HepG2 (cell line): ENCODE results near the gene NOP14. TPM values are rescaled to one million over a fixed set of nuclear protein-coding genes. Genes with fewer than 3 reads are reported as not detected.
A peak's percentile ranks its signal among the peaks of the same experiment; 100 is the strongest.

Experiments used
- ATAC-seq: fragments of 200-7000 bp; cut with Tn5 transposase; 3 replicates; pipeline ENCODE4 v1.9.1; 2020; ENCODE audit warnings: mild to moderate bottlenecking, moderate library complexity
- BruUV-seq: library from RNA; stranded (reverse); fragments of 400-500 nt; replicated peaks from 2 replicates; lab custom pipeline; 2021; lab: Mats Ljungman, UMichigan
- CTCF ChIA-PET: fragments of 300-600 bp; formaldehyde crosslinking; extraction: SDS; loops from one replicate; lab custom pipeline; 2021; ENCODE audit warnings: low total read pairs, inconsistent platforms, low intra/inter-chr PET ratio; lab: Yijun Ruan, JAX
- POLR2A ChIA-PET: fragments of 350-600 bp; sonication (Branson Sonifier 250); formaldehyde crosslinking; loops from one replicate; lab custom pipeline; 2020; ENCODE audit warnings: antibody characterized with exemption, inconsistent platforms; lab: Yijun Ruan, JAX
- DNase-seq: peaks from one replicate; pipeline ENCODE4 v3.0.0-alpha.2; 2015; ENCODE audit warnings: low spot score
- FAIRE-seq: peaks from 3 replicates; lab custom pipeline; 2011; peaks lifted over from hg19 to GRCh38; lab: Jason Lieb, UNC
- H2AFZ ChIP-seq: one replicate; pipeline ENCODE4 v1.6.1; 2011; ENCODE audit warnings: low read length, inconsistent platforms
- H3K27ac ChIP-seq: fragments of 300-600 bp; 3 replicates; pipeline ENCODE4 v1.8.0; 2011; ENCODE audit warnings: mixed run types, mild to moderate bottlenecking, mixed read lengths, low read length, inconsistent platforms; ENCODE audit not compliant: insufficient read depth; ENCODE audit errors: extremely low read length
- H3K27me3 ChIP-seq, 2 experiments: fragments of 200-600 bp in 1 of 2; 2 replicates in 1 of 2; 3 replicates in 1 of 2; pipeline versions ENCODE4 v1.6.0 to v1.8.0; 2011; ENCODE audit warnings: low read length in 2 of 2, mild to moderate bottlenecking in 2 of 2, moderate library complexity in 2 of 2, inconsistent platforms in 1 of 2; ENCODE audit not compliant: insufficient read depth in 2 of 2, control insufficient read depth in 1 of 2
- H3K36me3 ChIP-seq, 2 experiments: fragments of 200-600 bp in 1 of 2; replicated peaks in 1 of 2; 2 replicates in 1 of 2; 3 replicates in 1 of 2; pipeline versions ENCODE4 v1.5.1 to v1.8.0; 2011; ENCODE audit warnings: low read length in 2 of 2, inconsistent platforms in 1 of 2; ENCODE audit not compliant: insufficient read depth in 2 of 2, control insufficient read depth in 1 of 2
- H3K4me1 ChIP-seq: 2 replicates; pipeline ENCODE4 v1.5.1; 2012; ENCODE audit warnings: low read length, inconsistent platforms; ENCODE audit not compliant: insufficient read depth
- H3K4me2 ChIP-seq: 2 replicates; pipeline ENCODE4 v1.6.0; 2011; ENCODE audit warnings: low read depth, low read length, inconsistent platforms
- H3K4me3 ChIP-seq, 3 experiments: fragments of 200-600 bp in 1 of 3; sonication (generic), shearing (Covaris generic) in 1 of 3; replicated peaks in 1 of 3; 2 replicates each; pipeline ENCODE4 v1.5.1; 2011 to 2016; ENCODE audit warnings: low read length in 3 of 3, inconsistent platforms in 2 of 3, low read depth in 2 of 3, mild to moderate bottlenecking in 2 of 3, control low read depth in 1 of 3, mixed read lengths in 1 of 3; ENCODE audit not compliant: insufficient read depth in 1 of 3
- H3K79me2 ChIP-seq: one replicate; pipeline ENCODE4 v1.6.1; 2011; ENCODE audit warnings: low read length, inconsistent platforms; ENCODE audit not compliant: insufficient read depth
- H3K9ac ChIP-seq: 2 replicates; pipeline ENCODE4 v1.6.0; 2011; ENCODE audit warnings: mild to moderate bottlenecking, low read depth, low read length, inconsistent platforms; ENCODE audit not compliant: insufficient read depth
- H3K9me3 ChIP-seq: 2 replicates; pipeline ENCODE4 v1.5.1; 2012; ENCODE audit warnings: mild to moderate bottlenecking, low read length
- H4K20me1 ChIP-seq: 2 replicates; pipeline ENCODE4 v1.6.0; 2011; ENCODE audit warnings: inconsistent platforms, mild to moderate bottlenecking, low read length, moderate library complexity; ENCODE audit not compliant: insufficient read depth
- BATF2 ChIP-seq: sonication (generic); formaldehyde crosslinking; IDR thresholded peaks from 2 replicates; pipeline ENCODE4 v1.8.0; 2022; ENCODE audit warnings: mild to moderate bottlenecking, missing genetic modification reagents, moderate library complexity
- CBX1 ChIP-seq: IDR thresholded peaks from one replicate; pipeline ENCODE4 v1.6.1; 2016; ENCODE audit warnings: antibody characterized with exemption, low read depth
- CTCF ChIP-seq: sonication (generic); formaldehyde crosslinking; IDR thresholded peaks from 2 replicates; pipeline ENCODE4 v1.5.0; 2020; ENCODE audit warnings: mild to moderate bottlenecking, missing genetic modification reagents, moderate library complexity
- IRF9 ChIP-seq: sonication (generic); formaldehyde crosslinking; IDR thresholded peaks from 2 replicates; pipeline ENCODE4 v1.8.0; 2022; ENCODE audit warnings: missing genetic modification reagents, mild to moderate bottlenecking, borderline replicate concordance
- MED8 ChIP-seq: sonication (generic); formaldehyde crosslinking; IDR thresholded peaks from 2 replicates; pipeline ENCODE4 v1.8.1; 2023; ENCODE audit warnings: mild to moderate bottlenecking, missing genetic modification reagents; ENCODE audit not compliant: insufficient replicate concordance
- PHB2 ChIP-seq: fragments of 450-650 bp; IDR thresholded peaks from 2 replicates; pipeline ENCODE4 v1.6.1; 2018; ENCODE audit not compliant: partially characterized antibody
- WIZ ChIP-seq: sonication (generic); formaldehyde crosslinking; IDR thresholded peaks from 2 replicates; pipeline ENCODE4 v1.5.1; 2020; ENCODE audit warnings: mild to moderate bottlenecking, missing genetic modification reagents
- ZBTB21 ChIP-seq: sonication (generic); formaldehyde crosslinking; IDR thresholded peaks from 2 replicates; pipeline ENCODE4 v1.4.0; 2020; ENCODE audit warnings: missing genetic modification reagents
- ZNF136 ChIP-seq: sonication (generic); formaldehyde crosslinking; IDR thresholded peaks from 2 replicates; pipeline ENCODE4 v1.8.1; 2022; ENCODE audit warnings: low read depth, mild to moderate bottlenecking, moderate library complexity, missing genetic modification reagents
- ZNF563 ChIP-seq: sonication (generic); formaldehyde crosslinking; IDR thresholded peaks from 2 replicates; pipeline ENCODE4 v1.8.0; 2022; ENCODE audit warnings: mild to moderate bottlenecking, moderate library complexity, missing genetic modification reagents
- WGBS: methylation state at CpG from one replicate; pipeline ENCODE4 v1.1.6; 2017; ENCODE audit warnings: low lambda C conversion rate; 5-methylcytosine and 5-hydroxymethylcytosine counted together
- in situ Hi-C: cut with HindIII; loops from 2 replicates; pipeline ENCODE4 v1.10.0; 2017; ENCODE audit warnings: low pct_unique_long_range_greater_than_20kb; ENCODE audit not compliant: extremely low pct_ligation_motif_present
- intact Hi-C: fragments of 100-400 bp; cut with micrococcal nuclease; formaldehyde crosslinking; loops from one replicate; pipeline ENCODE4 v1.10.0; 2022; ENCODE audit not compliant: unreplicated experiment
- polyA plus RNA-seq, 8 experiments: library from polyadenylated mRNA; depleted of rRNA in 3 of 8; stranded (reverse) in 7 of 8; unstranded in 1 of 8; fragments of >200 nt; fragmentation: Illumina TruSeq in 4 of 8; extraction: Trizol in 4 of 8; gene quantifications; 2 replicates each; pipeline versions ENCODE4 v1.2.1 to v1.2.3, GENCODE V29; 2011 to 2016; ENCODE audit warnings: low read depth in 4 of 8, missing spikeins in 1 of 8, mixed read lengths in 1 of 8; ENCODE audit not compliant: insufficient read depth in 1 of 8
- total RNA-seq, 5 experiments: library from RNA; depleted of rRNA; stranded (reverse); fragments of >200 nt; fragmentation: Illumina TruSeq; extraction: Trizol; gene quantifications; 2 replicates each; pipeline ENCODE4 v1.2.3, GENCODE V29; 2016; ENCODE audit warnings: low read depth in 1 of 5
- TF ChIP-seq, protein P1 (sequence below): sonication (generic); formaldehyde crosslinking; IDR thresholded peaks from 2 replicates; pipeline ENCODE4 v1.5.0; 2020; ENCODE audit warnings: missing genetic modification reagents, mild to moderate bottlenecking, borderline replicate concordance

The NOP14 gene
- total and polyA plus RNA-seq, 2 of the 13 experiments (the other 11 are each of a cell fraction or from before 2014, with no cell fraction given) = 6.9 to 47.9 TPM

DNA sequence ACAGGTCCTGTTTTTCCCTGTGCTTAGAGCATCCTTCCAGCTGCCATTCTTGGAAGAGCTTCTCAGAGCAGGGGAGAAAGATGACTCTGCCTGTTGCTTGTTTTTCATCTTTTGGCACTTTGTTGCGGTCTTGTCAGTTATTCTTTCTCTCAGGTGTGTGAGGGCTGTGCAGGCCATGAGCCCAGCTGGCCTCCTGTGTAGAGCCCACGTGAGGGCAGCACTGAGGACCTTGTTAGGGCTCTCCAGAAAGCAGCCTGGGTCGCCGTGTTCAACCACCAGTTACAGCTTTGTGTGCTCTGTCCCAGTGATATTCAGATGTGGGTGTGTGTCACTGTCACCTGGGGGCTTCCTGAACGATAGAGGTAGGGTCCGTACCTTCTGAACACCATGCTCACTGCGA, 52.8 kb downstream of the NOP14 start:
- ChIA-PET CTCF (interaction anchor here (1.0 kb wide), 1 partner anchor 44 kb away, joined by 3 read pairs; no protein-coding TSS in a partner anchor), POLR2A (no interaction called here)
- FAIRE-seq = no peak
- Histone ChIP-seq H3K27me3 (no peaks in the 10 kb centered on the region), H3K4me1 (peaks cover 14% of the 10 kb centered on the region), H4K20me1 (peaks cover 4% of the 10 kb centered on the region; the same call in 1 of the 2 replicates), H3K79me2 (no peaks in the 10 kb centered on the region), H3K9ac (no peak overlapping the region), H3K9me3 (no peaks in the 10 kb centered on the region), H3K36me3 (peaks cover 27 to 69% of the 10 kb centered on the region in 2 experiments), H3K27ac (no peak overlapping the region), H2AFZ (no peak overlapping the region), H3K4me3 (no peak overlapping the region), H3K4me2 (no peak overlapping the region)
- intact Hi-C loops = no loop called here
- in situ Hi-C loops = no loop called here
- 90% methylated on average over 6 of the region's 7 CpGs for WGBS
- no TSS peak for BruUV-seq
- ATAC-seq = peak; percentile 69
- DNase-seq = no peak
- peak; percentile 32; the same call in 1 of the 2 replicates for TF ChIP-seq CTCF (CRISPR knock-in tag)
- TF ChIP-seq IRF9 (CRISPR knock-in tag) = no peak

- WGBS = 96% methylated on average over 8 of the region's 8 CpGs
- Histone ChIP-seq H3K79me2 (no peaks in the 10 kb centered on the region), H2AFZ (no peak overlapping the region), H3K36me3 (peaks cover 29 to 70% of the 10 kb centered on the region in 2 experiments), H4K20me1 (peaks cover 4% of the 10 kb centered on the region; the same call in 1 of the 2 replicates), H3K27ac (no peak overlapping the region), H3K4me2 (no peak overlapping the region), H3K9ac (no peak overlapping the region), H3K27me3 (no peaks in the 10 kb centered on the region), H3K4me1 (peaks cover 14% of the 10 kb centered on the region), H3K9me3 (no peaks in the 10 kb centered on the region), H3K4me3 (no peak overlapping the region)
- intact Hi-C loops (no loop called here), in situ Hi-C loops (no loop called here)
- ATAC-seq (no peak), DNase-seq (no peak), FAIRE-seq (no peak)
- ChIA-PET CTCF (interaction anchor here (1.0 kb wide), 1 partner anchor 45 kb away, joined by 3 read pairs; no protein-coding TSS in a partner anchor), POLR2A (no interaction called here)
- BruUV-seq = no TSS peak
- TF ChIP-seq BATF2 = no peak
- no peak for TF ChIP-seq PHB2
- TF ChIP-seq, protein P1, sequence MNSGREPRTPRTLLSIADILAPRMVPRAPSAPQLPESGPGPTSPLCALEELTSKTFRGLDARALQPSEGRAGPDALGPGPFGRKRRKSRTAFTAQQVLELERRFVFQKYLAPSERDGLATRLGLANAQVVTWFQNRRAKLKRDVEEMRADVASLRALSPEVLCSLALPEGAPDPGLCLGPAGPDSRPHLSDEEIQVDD (CRISPR knock-in tag) = no peak
- TF ChIP-seq ZNF563 (CRISPR knock-in tag) = no peak
- no peak for TF ChIP-seq ZNF136 (CRISPR knock-in tag)
- TF ChIP-seq WIZ (CRISPR knock-in tag) = no peak
- no peak for TF ChIP-seq CBX1
- TF ChIP-seq ZBTB21 (CRISPR knock-in tag) = no peak
- TF ChIP-seq MED8 (CRISPR knock-in tag) = no peak
Observed at GRCh38 chr4:2909583-2909982, 53.6 kb downstream of the NOP14 start.
